H9 (cell line): ENCODE data around the gene ZCCHC17. TPM values are rescaled to one million over a fixed set of nuclear protein-coding genes. Genes with fewer than 3 reads are reported as not detected.

Experiments
- DNase-seq: peaks from one replicate; pipeline ENCODE4 v3.0.0-alpha.2; 2017
- H2AFZ ChIP-seq: one replicate; pipeline ENCODE4 v1.6.1; 2013; ENCODE audit warnings: mild to moderate bottlenecking, low read length, control low read depth, moderate library complexity
- H2AK5ac ChIP-seq: 2 replicates; pipeline ENCODE4 v1.6.1; 2013; ENCODE audit warnings: low read length, control low read depth, mixed read lengths; ENCODE audit not compliant: insufficient read length
- H2BK120ac ChIP-seq: one replicate; pipeline ENCODE4 v1.6.1; 2013; ENCODE audit warnings: low read depth, mild to moderate bottlenecking, low read length, control low read depth, inconsistent platforms; ENCODE audit not compliant: poor library complexity, severe bottlenecking
- H2BK12ac ChIP-seq: 2 replicates; pipeline ENCODE4 v1.6.1; 2013; ENCODE audit warnings: low read length, control low read depth, mixed read lengths, low read depth; ENCODE audit not compliant: insufficient read length
- H2BK15ac ChIP-seq: 2 replicates; pipeline ENCODE4 v1.6.1; 2013; ENCODE audit warnings: low read depth, low read length, control low read depth
- H2BK20ac ChIP-seq: one replicate; pipeline ENCODE4 v1.6.1; 2013; ENCODE audit warnings: low read depth, mild to moderate bottlenecking, low read length, control low read depth, inconsistent platforms; ENCODE audit not compliant: poor library complexity, severe bottlenecking
- H2BK5ac ChIP-seq: 2 replicates; pipeline ENCODE4 v1.6.1; 2013; ENCODE audit warnings: low read length, control low read depth, mixed read lengths; ENCODE audit not compliant: insufficient read length
- H3K14ac ChIP-seq: 2 replicates; pipeline ENCODE4 v1.6.1; 2013; ENCODE audit warnings: low read length, control low read depth; ENCODE audit not compliant: insufficient read depth
- H3K18ac ChIP-seq: 2 replicates; pipeline ENCODE4 v1.6.1; 2013; ENCODE audit warnings: low read depth, mild to moderate bottlenecking, mixed read lengths, low read length, control low read depth; ENCODE audit not compliant: insufficient read length
- H3K23ac ChIP-seq: 2 replicates; pipeline ENCODE4 v1.6.1; 2013; ENCODE audit warnings: low read length, control low read depth, mixed read lengths, low read depth; ENCODE audit not compliant: insufficient read length
- H3K23me2 ChIP-seq: 2 replicates; pipeline ENCODE4 v1.6.1; 2013; ENCODE audit warnings: low read depth, mild to moderate bottlenecking, mixed read lengths, low read length, control low read depth; ENCODE audit not compliant: insufficient read length, poor library complexity, severe bottlenecking
- H3K27ac ChIP-seq: 2 replicates; pipeline ENCODE4 v1.5.1; 2013; ENCODE audit warnings: low read length, control low read depth, mixed read lengths, low read depth; ENCODE audit not compliant: insufficient read length
- H3K27me3 ChIP-seq: 2 replicates; pipeline ENCODE4 v1.6.1; 2013; ENCODE audit warnings: low read length, control low read depth, inconsistent platforms; ENCODE audit not compliant: insufficient read depth
- H3K4ac ChIP-seq: 2 replicates; pipeline ENCODE4 v1.6.1; 2013; ENCODE audit warnings: low read depth, mild to moderate bottlenecking, control low read depth, inconsistent platforms, low read length, moderate library complexity
- H3K4me1 ChIP-seq: 2 replicates; pipeline ENCODE4 v1.6.1; 2013; ENCODE audit warnings: low read length, control low read depth, inconsistent platforms; ENCODE audit not compliant: insufficient read depth
- H3K4me2 ChIP-seq: 2 replicates; pipeline ENCODE4 v1.6.1; 2013; ENCODE audit warnings: low read length, control low read depth, mixed read lengths; ENCODE audit not compliant: insufficient read length, insufficient read depth
- H3K56ac ChIP-seq: 2 replicates; pipeline ENCODE4 v1.6.1; 2013; ENCODE audit warnings: low read depth, mild to moderate bottlenecking, mixed read lengths, low read length, control low read depth; ENCODE audit not compliant: insufficient read length
- H3K79me1 ChIP-seq: 2 replicates; pipeline ENCODE4 v1.6.1; 2013; ENCODE audit warnings: low read depth, mild to moderate bottlenecking, moderate library complexity, low read length, control low read depth, inconsistent platforms; ENCODE audit not compliant: insufficient read depth, poor library complexity, severe bottlenecking
- H3K79me2 ChIP-seq: 2 replicates; pipeline ENCODE4 v1.6.1; 2013; ENCODE audit warnings: low read length, control low read depth, inconsistent platforms; ENCODE audit not compliant: insufficient read depth
- H3K9ac ChIP-seq: 2 replicates; pipeline ENCODE4 v1.6.1; 2013; ENCODE audit warnings: low read length, control low read depth, mixed read lengths; ENCODE audit not compliant: insufficient read length; ENCODE audit errors: extremely low read depth
- H3K9me3 ChIP-seq: one replicate; pipeline ENCODE4 v1.6.1; 2013; ENCODE audit warnings: low read depth, low read length, inconsistent platforms; ENCODE audit not compliant: control insufficient read depth
- H3T11ph ChIP-seq: one replicate; pipeline ENCODE4 v1.6.1; 2013; ENCODE audit warnings: mild to moderate bottlenecking, low read length, control low read depth, inconsistent platforms
- H4K20me1 ChIP-seq: one replicate; pipeline ENCODE4 v1.6.1; 2013; ENCODE audit not compliant: control insufficient read depth, insufficient read length, insufficient read depth
- H4K5ac ChIP-seq: 2 replicates; pipeline ENCODE4 v1.6.1; 2013; ENCODE audit warnings: low read depth, mild to moderate bottlenecking, mixed read lengths, low read length, control low read depth; ENCODE audit not compliant: insufficient read length
- H4K8ac ChIP-seq: replicated peaks from 2 replicates; pipeline ENCODE4 v1.6.1; 2013; ENCODE audit warnings: low read length, control low read depth, mixed read lengths, low read depth; ENCODE audit not compliant: insufficient read length
- H4K91ac ChIP-seq: 2 replicates; pipeline ENCODE4 v1.6.1; 2013; ENCODE audit warnings: low read depth, mild to moderate bottlenecking, moderate library complexity, mixed read lengths, low read length, control low read depth; ENCODE audit not compliant: insufficient read length
- H3K27ac Mint-ChIP-seq, 3 experiments: 2 replicates in 2 of 3; 3 replicates in 1 of 3; pipeline ENCODE4 v1.8.0; 2020 to 2021; ENCODE audit warnings: mixed read lengths in 3 of 3, mild to moderate bottlenecking in 1 of 3, moderate library complexity in 1 of 3
- H3K27me3 Mint-ChIP-seq: 2 replicates; pipeline ENCODE4 v1.8.0; 2021; ENCODE audit warnings: low read depth, mild to moderate bottlenecking, moderate library complexity, mixed read lengths
- H3K36me3 Mint-ChIP-seq, 3 experiments: 2 replicates in 2 of 3; 3 replicates in 1 of 3; pipeline ENCODE4 v1.8.0; 2020 to 2021; ENCODE audit warnings: low read depth in 3 of 3, mixed read lengths in 3 of 3; ENCODE audit not compliant: insufficient read depth in 1 of 3
- H3K4me1 Mint-ChIP-seq, 2 experiments: 2 replicates each; pipeline ENCODE4 v1.8.0; 2020; ENCODE audit warnings: mixed read lengths in 2 of 2
- H3K4me3 Mint-ChIP-seq, 2 experiments: 2 replicates in 1 of 2; 3 replicates in 1 of 2; pipeline ENCODE4 v1.8.0; 2020 to 2021; ENCODE audit warnings: mild to moderate bottlenecking in 2 of 2, mixed read lengths in 2 of 2, moderate library complexity in 1 of 2
- H3K9me3 Mint-ChIP-seq, 2 experiments: 2 replicates in 1 of 2; 3 replicates in 1 of 2; pipeline ENCODE4 v1.8.0; 2020; ENCODE audit warnings: mild to moderate bottlenecking in 2 of 2, mixed read lengths in 2 of 2, moderate library complexity in 1 of 2
- CTCF ChIP-seq: fragments of 200-600 bp; sonication (generic); conservative IDR thresholded peaks from 3 replicates; pipeline ENCODE4 v1.8.0; 2021; ENCODE audit warnings: antibody characterized with exemption, mild to moderate bottlenecking
- WGBS: extraction: QIAGEN DNeasy Blood & Tissue Kit; methylation state at CpG from one replicate; pipeline ENCODE4 v1.1.7; 2013; ENCODE audit warnings: missing lambda C conversion rate, low lambda C conversion rate, mixed read lengths; ENCODE audit not compliant: insufficient read length; ENCODE audit errors: extremely low coverage; 5-methylcytosine and 5-hydroxymethylcytosine counted together
- total RNA-seq: library from RNA; stranded (reverse); gene quantifications from 2 replicates; pipeline ENCODE4 v1.2.1, GENCODE V29; 2021

Gene ZCCHC17
- total RNA-seq, 1 experiment from 2014 or later, result 50.4 TPM

DNA sequence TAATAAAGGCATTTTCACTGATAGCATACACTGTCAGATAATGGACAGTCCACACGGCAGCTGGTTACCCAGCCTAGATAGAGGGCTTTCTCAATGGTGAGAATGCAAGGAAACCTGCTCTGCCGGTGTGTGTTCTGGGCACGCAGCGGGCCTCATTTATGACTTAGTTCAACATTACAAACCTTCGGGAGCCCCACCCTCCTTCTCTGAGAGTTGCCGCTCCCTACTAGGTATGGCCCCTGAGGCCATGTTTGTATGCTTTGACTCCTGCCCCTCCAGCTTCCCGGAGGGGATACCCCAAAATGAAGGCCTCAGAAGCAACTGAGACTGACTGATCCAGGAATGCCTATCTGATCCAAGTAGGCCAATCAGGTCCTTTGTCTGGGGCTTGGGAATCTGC, 93.2 kb downstream of the ZCCHC17 start:
- no peak overlapping the region for H3K56ac ChIP-seq
- no peak overlapping the region for H3K27ac ChIP-seq
- H3K18ac ChIP-seq, result no peak overlapping the region
- H2AK5ac ChIP-seq, result no peak overlapping the region
- no peak overlapping the region for H3K4me2 ChIP-seq
- H3K4ac ChIP-seq, result no peak overlapping the region
- H2BK15ac ChIP-seq, result no peak overlapping the region
- no peaks in the 10 kb centered on the region for H4K20me1 ChIP-seq
- DNase-seq, result no peak
- H3K27ac Mint-ChIP-seq, result 0 out of 7 replicates have a peak overlapping the region, but pooled peaks of 1 of the 3 experiments have one; percentile 38
- H3K27me3 Mint-ChIP-seq, result peaks cover 15% of the 10 kb centered on the region
- H3K36me3 Mint-ChIP-seq, result no peaks in the 10 kb centered on the region
- H3K4me1 ChIP-seq, result no peaks in the 10 kb centered on the region
- no peaks in the 10 kb centered on the region; a peak in 3 of 5 replicates for H3K9me3 Mint-ChIP-seq
- no peak overlapping the region for H2BK120ac ChIP-seq
- peaks cover 9 to 20% of the 10 kb centered on the region in 2 experiments for H3K4me1 Mint-ChIP-seq
- no peak overlapping the region for H4K8ac ChIP-seq
- TF ChIP-seq CTCF, result no peak
- no peaks in the 10 kb centered on the region for H3K27me3 ChIP-seq
- H3T11ph ChIP-seq, result no peak overlapping the region
- H3K14ac ChIP-seq, result no peak overlapping the region
- H3K9me3 ChIP-seq, result no peaks in the 10 kb centered on the region
- H4K5ac ChIP-seq, result no peak overlapping the region
- no peak overlapping the region for H2BK12ac ChIP-seq
- H3K23ac ChIP-seq, result no peak overlapping the region
- H2BK20ac ChIP-seq, result no peak overlapping the region
- H3K23me2 ChIP-seq, result no peaks in the 10 kb centered on the region
- no CpG with 5 or more reads among the region's 7 CpGs for WGBS
- no peaks in the 10 kb centered on the region for H3K79me1 ChIP-seq
- H3K4me3 Mint-ChIP-seq, result no peak overlapping the region
- no peak overlapping the region for H3K9ac ChIP-seq
- H4K91ac ChIP-seq, result no peak overlapping the region
- H3K79me2 ChIP-seq, result no peaks in the 10 kb centered on the region
- H2BK5ac ChIP-seq, result no peak overlapping the region
- no peak overlapping the region for H2AFZ ChIP-seq
